GM12801 (cell line): Measurements from ENCODE around the gene GPN1.

ENCODE experiments used
- CTCF ChIP-seq: IDR thresholded peaks from one replicate; pipeline ENCODE4 v1.5.1; 2011; ENCODE audit warnings: control low read depth; ENCODE audit not compliant: insufficient read length; ENCODE audit errors: extremely low read depth

The GPN1 gene

GRCh38 chr2:27628767-27629709, at the start of gene GPN1, which contains the start of gene CCDC121:
GPN1 (plus strand) TSS chr2:27629050; CDS start chr2:27629059, 9 bp downstream.
CCDC121 (minus strand) TSS chr2:27629012; CDS start chr2:27627799, 1,213 bp downstream.
- no peak for TF ChIP-seq CTCF

GRCh38 chr2:27581417-27582128, 47.3 kb upstream of the GPN1 start:
- no peak for TF ChIP-seq CTCF

GRCh38 chr2:27582129-27582694, 46.6 kb upstream of the GPN1 start:
- TF ChIP-seq CTCF: no peak

- TF ChIP-seq CTCF: no peak
Measured at GRCh38 chr2:27582695-27583389, 46.0 kb upstream of the GPN1 start, which contains the start of gene ZNF512. ZNF512 (plus strand) TSS chr2:27583042; CDS start chr2:27583113, 71 bp downstream.

GRCh38 chr2:27583390-27583915, 45.4 kb upstream of the GPN1 start:
- no peak for TF ChIP-seq CTCF

- no peak for TF ChIP-seq CTCF
Measured at GRCh38 chr2:27584597-27584996, 44.3 kb upstream of the GPN1 start.
